HepG2 (cell line): ENCODE results near the gene AGAP1. TPM values are rescaled to one million over a fixed set of nuclear protein-coding genes. Genes with fewer than 3 reads are reported as not detected.
A peak's percentile ranks its signal among the peaks of the same experiment; 100 is the strongest.

Experiments
- ATAC-seq: fragments of 200-7000 bp; cut with Tn5 transposase; 3 replicates; pipeline ENCODE4 v1.9.1; 2020; ENCODE audit warnings: mild to moderate bottlenecking, moderate library complexity
- BruUV-seq: library from RNA; stranded (reverse); fragments of 400-500 nt; replicated peaks from 2 replicates; lab custom pipeline; 2021; lab: Mats Ljungman, UMichigan
- CTCF ChIA-PET: fragments of 300-600 bp; formaldehyde crosslinking; extraction: SDS; loops from one replicate; lab custom pipeline; 2021; ENCODE audit warnings: low total read pairs, inconsistent platforms, low intra/inter-chr PET ratio; lab: Yijun Ruan, JAX
- POLR2A ChIA-PET: fragments of 350-600 bp; sonication (Branson Sonifier 250); formaldehyde crosslinking; loops from one replicate; lab custom pipeline; 2020; ENCODE audit warnings: antibody characterized with exemption, inconsistent platforms; lab: Yijun Ruan, JAX
- DNase-seq: peaks from one replicate; pipeline ENCODE4 v3.0.0-alpha.2; 2015; ENCODE audit warnings: low spot score
- FAIRE-seq: peaks from 3 replicates; lab custom pipeline; 2011; peaks lifted over from hg19 to GRCh38; lab: Jason Lieb, UNC
- H2AFZ ChIP-seq: one replicate; pipeline ENCODE4 v1.6.1; 2011; ENCODE audit warnings: low read length, inconsistent platforms
- H3K27ac ChIP-seq: fragments of 300-600 bp; 3 replicates; pipeline ENCODE4 v1.8.0; 2011; ENCODE audit warnings: mixed run types, mild to moderate bottlenecking, mixed read lengths, low read length, inconsistent platforms; ENCODE audit not compliant: insufficient read depth; ENCODE audit errors: extremely low read length
- H3K27me3 ChIP-seq, 2 experiments: fragments of 200-600 bp in 1 of 2; 2 replicates in 1 of 2; 3 replicates in 1 of 2; pipeline versions ENCODE4 v1.6.0 to v1.8.0; 2011; ENCODE audit warnings: low read length in 2 of 2, mild to moderate bottlenecking in 2 of 2, moderate library complexity in 2 of 2, inconsistent platforms in 1 of 2; ENCODE audit not compliant: insufficient read depth in 2 of 2, control insufficient read depth in 1 of 2
- H3K36me3 ChIP-seq, 2 experiments: fragments of 200-600 bp in 1 of 2; replicated peaks in 1 of 2; 2 replicates in 1 of 2; 3 replicates in 1 of 2; pipeline versions ENCODE4 v1.5.1 to v1.8.0; 2011; ENCODE audit warnings: low read length in 2 of 2, inconsistent platforms in 1 of 2; ENCODE audit not compliant: insufficient read depth in 2 of 2, control insufficient read depth in 1 of 2
- H3K4me1 ChIP-seq: 2 replicates; pipeline ENCODE4 v1.5.1; 2012; ENCODE audit warnings: low read length, inconsistent platforms; ENCODE audit not compliant: insufficient read depth
- H3K4me2 ChIP-seq: 2 replicates; pipeline ENCODE4 v1.6.0; 2011; ENCODE audit warnings: low read depth, low read length, inconsistent platforms
- H3K4me3 ChIP-seq, 3 experiments: fragments of 200-600 bp in 1 of 3; sonication (generic), shearing (Covaris generic) in 1 of 3; replicated peaks in 1 of 3; 2 replicates each; pipeline ENCODE4 v1.5.1; 2011 to 2016; ENCODE audit warnings: low read length in 3 of 3, inconsistent platforms in 2 of 3, low read depth in 2 of 3, mild to moderate bottlenecking in 2 of 3, control low read depth in 1 of 3, mixed read lengths in 1 of 3; ENCODE audit not compliant: insufficient read depth in 1 of 3
- H3K79me2 ChIP-seq: one replicate; pipeline ENCODE4 v1.6.1; 2011; ENCODE audit warnings: low read length, inconsistent platforms; ENCODE audit not compliant: insufficient read depth
- H3K9ac ChIP-seq: 2 replicates; pipeline ENCODE4 v1.6.0; 2011; ENCODE audit warnings: mild to moderate bottlenecking, low read depth, low read length, inconsistent platforms; ENCODE audit not compliant: insufficient read depth
- H3K9me3 ChIP-seq: 2 replicates; pipeline ENCODE4 v1.5.1; 2012; ENCODE audit warnings: mild to moderate bottlenecking, low read length
- H4K20me1 ChIP-seq: 2 replicates; pipeline ENCODE4 v1.6.0; 2011; ENCODE audit warnings: inconsistent platforms, mild to moderate bottlenecking, low read length, moderate library complexity; ENCODE audit not compliant: insufficient read depth
- DMAP1 ChIP-seq: IDR thresholded peaks from 2 replicates; pipeline ENCODE4 v1.6.1; 2016
- GPN1 ChIP-seq: sonication (generic); formaldehyde crosslinking; IDR thresholded peaks from 2 replicates; pipeline ENCODE4 v1.5.1; 2020; ENCODE audit warnings: missing genetic modification reagents, borderline replicate concordance
- JUNB ChIP-seq: sonication (generic); formaldehyde crosslinking; IDR thresholded peaks from 2 replicates; pipeline ENCODE4 v1.8.0; 2022; ENCODE audit warnings: missing genetic modification reagents, mild to moderate bottlenecking, borderline replicate concordance
- KDM1A ChIP-seq: IDR thresholded peaks from 2 replicates; pipeline ENCODE4 v1.6.1; 2016; ENCODE audit warnings: missing compliant biosample characterization
- KDM5A ChIP-seq: fragments of 200-600 bp; sonication (generic); IDR thresholded peaks from 2 replicates; pipeline ENCODE4 v1.7.0; 2018; ENCODE audit warnings: antibody characterized with exemption, mild to moderate bottlenecking, low read length, borderline replicate concordance
- MAFF ChIP-seq: IDR thresholded peaks from 2 replicates; pipeline ENCODE4 v1.6.1; 2011; ENCODE audit warnings: low read depth, low read length, improper control_type of control experiment
- MAFK ChIP-seq, 2 experiments: IDR thresholded peaks in 1 of 2; conservative IDR thresholded peaks in 1 of 2; 2 replicates each; pipeline ENCODE4 v1.6.1; 2011; ENCODE audit warnings: improper control_type of control experiment in 2 of 2, low read length in 2 of 2
- NFE2L2 ChIP-seq: fragments of 150-350 bp; IDR thresholded peaks from 2 replicates; pipeline ENCODE4 v1.6.1; 2014; ENCODE audit warnings: low read length
- PHB2 ChIP-seq: fragments of 450-650 bp; IDR thresholded peaks from 2 replicates; pipeline ENCODE4 v1.6.1; 2018; ENCODE audit not compliant: partially characterized antibody
- ZBTB14 ChIP-seq: sonication (generic); formaldehyde crosslinking; IDR thresholded peaks from 2 replicates; pipeline ENCODE4 v1.4.0; 2020; ENCODE audit warnings: missing genetic modification reagents
- ZNF207 ChIP-seq: fragments of 450-650 bp; IDR thresholded peaks from 2 replicates; pipeline ENCODE4 v1.6.1; 2016; ENCODE audit warnings: antibody characterized with exemption, borderline replicate concordance
- ZNF33A ChIP-seq: sonication (generic); formaldehyde crosslinking; IDR thresholded peaks from 2 replicates; pipeline ENCODE4 v1.5.1; 2020; ENCODE audit warnings: missing genetic modification reagents, mild to moderate bottlenecking, moderate library complexity, borderline replicate concordance
- ZNF562 ChIP-seq: sonication (generic); formaldehyde crosslinking; IDR thresholded peaks from 2 replicates; pipeline ENCODE4 v1.8.0; 2022; ENCODE audit warnings: missing genetic modification reagents, borderline replicate concordance
- ZNF646 ChIP-seq: sonication (generic); formaldehyde crosslinking; IDR thresholded peaks from 2 replicates; pipeline ENCODE4 v1.9.0; 2021; ENCODE audit warnings: mild to moderate bottlenecking, missing genetic modification reagents
- ZNF770 ChIP-seq: sonication (generic); formaldehyde crosslinking; IDR thresholded peaks from 2 replicates; pipeline ENCODE4 v1.5.0; 2020; ENCODE audit warnings: mild to moderate bottlenecking, missing genetic modification reagents
- WGBS: methylation state at CpG from one replicate; pipeline ENCODE4 v1.1.6; 2017; ENCODE audit warnings: low lambda C conversion rate; 5-methylcytosine and 5-hydroxymethylcytosine counted together
- in situ Hi-C: cut with HindIII; loops from 2 replicates; pipeline ENCODE4 v1.10.0; 2017; ENCODE audit warnings: low pct_unique_long_range_greater_than_20kb; ENCODE audit not compliant: extremely low pct_ligation_motif_present
- intact Hi-C: fragments of 100-400 bp; cut with micrococcal nuclease; formaldehyde crosslinking; loops from one replicate; pipeline ENCODE4 v1.10.0; 2022; ENCODE audit not compliant: unreplicated experiment
- polyA plus RNA-seq, 8 experiments: library from polyadenylated mRNA; depleted of rRNA in 3 of 8; stranded (reverse) in 7 of 8; unstranded in 1 of 8; fragments of >200 nt; fragmentation: Illumina TruSeq in 4 of 8; extraction: Trizol in 4 of 8; gene quantifications; 2 replicates each; pipeline versions ENCODE4 v1.2.1 to v1.2.3, GENCODE V29; 2011 to 2016; ENCODE audit warnings: low read depth in 4 of 8, missing spikeins in 1 of 8, mixed read lengths in 1 of 8; ENCODE audit not compliant: insufficient read depth in 1 of 8
- total RNA-seq, 5 experiments: library from RNA; depleted of rRNA; stranded (reverse); fragments of >200 nt; fragmentation: Illumina TruSeq; extraction: Trizol; gene quantifications; 2 replicates each; pipeline ENCODE4 v1.2.3, GENCODE V29; 2016; ENCODE audit warnings: low read depth in 1 of 5

AGAP1 gene
- total and polyA plus RNA-seq, 2 of the 13 experiments (the other 11 are each of a cell fraction or from before 2014, with no cell fraction given), result 21.2 to 32.7 TPM

GRCh38 chr2:235883675-235884074 lies 389.8 kb downstream of the AGAP1 start:
- Histone ChIP-seq H2AFZ (no peak overlapping the region), H3K36me3 (peaks cover 7 to 28% of the 10 kb centered on the region in 2 experiments; a peak in 4 of 5 replicates), H3K4me3 (no peak overlapping the region)
- ATAC-seq, result no peak
- POLR2A ChIA-PET, result no interaction called here
- intact Hi-C loops, result no loop called here
- TF ChIP-seq KDM5A (no peak), GPN1 (CRISPR knock-in tag) (no peak), ZNF646 (CRISPR knock-in tag) (no peak), ZNF770 (CRISPR knock-in tag) (no peak), ZNF33A (CRISPR knock-in tag) (no peak), JUNB (CRISPR knock-in tag) (no peak), MAFK (conservative IDR thresholded peaks at IDR 0.05 in 1 of 2, IDR thresholded peaks at IDR 0.05 in 1 of 2; ENCODE audit: low read length in 2 of 2) (peak; percentile 83), PHB2 (no peak), NFE2L2 (peak; percentile 86), ZBTB14 (CRISPR knock-in tag) (no peak), DMAP1 (no peak), MAFF (peak; percentile 69), KDM1A (CRISPR knock-in tag) (no peak), ZNF207 (no peak), ZNF562 (CRISPR knock-in tag) (no peak)
- TF ChIP-seq, all 625 proteins: peak for 3
- FAIRE-seq, result no peak
- Histone ChIP-seq H4K20me1 (no peaks in the 10 kb centered on the region), H3K9me3 (no peaks in the 10 kb centered on the region), H3K4me1 (peaks cover 12% of the 10 kb centered on the region), H3K4me2 (no peak overlapping the region), H3K27me3 (no peaks in the 10 kb centered on the region), H3K79me2 (no peaks in the 10 kb centered on the region), H3K27ac (no peak overlapping the region), H3K9ac (no peak overlapping the region)
- BruUV-seq, result TSS peak; percentile 18
- DNase-seq, result no peak
- 94% methylated on average over 3 of the region's 3 CpGs for WGBS
- CTCF ChIA-PET, result no interaction called here
- in situ Hi-C loops, result no loop called here
